Osteocyte (in vitro differentiated cells): Measurements from ENCODE around the gene GSDME. TPM values are rescaled to one million over a fixed set of nuclear protein-coding genes. Genes with fewer than 3 reads are reported as not detected.

Source experiments
- DNase-seq: peaks from one replicate; pipeline ENCODE4 v3.0.0; 2021; ENCODE audit warnings: mixed read lengths; ENCODE audit not compliant: unreplicated experiment; ENCODE audit errors: extremely low spot score
- H3K27ac Mint-ChIP-seq: one replicate; pipeline ENCODE4 v1.8.0; 2021; ENCODE audit warnings: mild to moderate bottlenecking, mixed read lengths; ENCODE audit not compliant: unreplicated experiment
- H3K27me3 Mint-ChIP-seq: one replicate; pipeline ENCODE4 v1.8.0; 2021; ENCODE audit warnings: mixed read lengths; ENCODE audit not compliant: unreplicated experiment
- H3K36me3 Mint-ChIP-seq: one replicate; pipeline ENCODE4 v1.8.0; 2021; ENCODE audit warnings: mixed read lengths; ENCODE audit not compliant: unreplicated experiment
- H3K4me1 Mint-ChIP-seq: one replicate; pipeline ENCODE4 v1.8.0; 2021; ENCODE audit warnings: mixed read lengths; ENCODE audit not compliant: unreplicated experiment
- H3K4me3 Mint-ChIP-seq: one replicate; pipeline ENCODE4 v1.8.0; 2021; ENCODE audit warnings: mild to moderate bottlenecking, moderate library complexity, mixed read lengths; ENCODE audit not compliant: unreplicated experiment
- H3K9me3 Mint-ChIP-seq: one replicate; pipeline ENCODE4 v1.8.0; 2021; ENCODE audit warnings: mixed read lengths; ENCODE audit not compliant: unreplicated experiment
- total RNA-seq: library from RNA; stranded (reverse); gene quantifications from 2 replicates; pipeline ENCODE4 v1.2.1, GENCODE V29; 2021
- TF ChIP-seq, protein P1 (sequence below): fragments of 200-600 bp; sonication (generic); IDR thresholded peaks from 2 replicates; pipeline ENCODE4 v1.5.0; 2021; ENCODE audit warnings: antibody characterized with exemption, mild to moderate bottlenecking, moderate library complexity

GSDME gene
- total RNA-seq, 1 donor from 2014 or later = 10.2 TPM

- H3K27me3 Mint-ChIP-seq = peaks cover 51% of the 10 kb centered on the region
- TF ChIP-seq, protein P1, sequence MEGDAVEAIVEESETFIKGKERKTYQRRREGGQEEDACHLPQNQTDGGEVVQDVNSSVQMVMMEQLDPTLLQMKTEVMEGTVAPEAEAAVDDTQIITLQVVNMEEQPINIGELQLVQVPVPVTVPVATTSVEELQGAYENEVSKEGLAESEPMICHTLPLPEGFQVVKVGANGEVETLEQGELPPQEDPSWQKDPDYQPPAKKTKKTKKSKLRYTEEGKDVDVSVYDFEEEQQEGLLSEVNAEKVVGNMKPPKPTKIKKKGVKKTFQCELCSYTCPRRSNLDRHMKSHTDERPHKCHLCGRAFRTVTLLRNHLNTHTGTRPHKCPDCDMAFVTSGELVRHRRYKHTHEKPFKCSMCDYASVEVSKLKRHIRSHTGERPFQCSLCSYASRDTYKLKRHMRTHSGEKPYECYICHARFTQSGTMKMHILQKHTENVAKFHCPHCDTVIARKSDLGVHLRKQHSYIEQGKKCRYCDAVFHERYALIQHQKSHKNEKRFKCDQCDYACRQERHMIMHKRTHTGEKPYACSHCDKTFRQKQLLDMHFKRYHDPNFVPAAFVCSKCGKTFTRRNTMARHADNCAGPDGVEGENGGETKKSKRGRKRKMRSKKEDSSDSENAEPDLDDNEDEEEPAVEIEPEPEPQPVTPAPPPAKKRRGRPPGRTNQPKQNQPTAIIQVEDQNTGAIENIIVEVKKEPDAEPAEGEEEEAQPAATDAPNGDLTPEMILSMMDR = no peak
- H3K9me3 Mint-ChIP-seq = peaks cover under 1% of the 10 kb centered on the region
- H3K4me1 Mint-ChIP-seq = peaks cover 1% of the 10 kb centered on the region
- no peak for DNase-seq
- H3K4me3 Mint-ChIP-seq = no peak overlapping the region
- H3K36me3 Mint-ChIP-seq = no peaks in the 10 kb centered on the region
- no peak overlapping the region for H3K27ac Mint-ChIP-seq
Observed at GRCh38 chr7:24764972-24765744, 7.9 kb upstream of the GSDME start.

DNA sequence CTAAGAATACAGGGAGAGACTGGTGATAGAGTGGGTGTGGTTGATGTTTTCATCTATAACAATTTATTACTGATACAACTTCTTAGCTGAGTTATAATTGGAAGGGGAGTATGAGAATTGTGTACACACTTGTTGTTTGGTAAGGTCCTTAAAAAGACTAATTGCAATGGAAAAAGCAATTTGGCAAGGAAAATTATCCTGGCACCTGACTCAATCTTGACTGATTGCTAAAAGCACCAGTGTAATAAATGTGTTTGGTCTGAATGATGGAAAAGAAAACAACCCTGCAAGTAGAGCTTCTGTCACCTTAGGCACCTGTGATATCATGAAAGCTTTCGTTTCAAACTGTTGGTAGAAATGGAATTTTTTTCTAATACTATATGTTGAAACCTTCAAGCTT lies 6.7 kb upstream of the GSDME start:
- H3K27me3 Mint-ChIP-seq = peaks cover 49% of the 10 kb centered on the region
- no peak overlapping the region for H3K4me3 Mint-ChIP-seq
- no peaks in the 10 kb centered on the region for H3K9me3 Mint-ChIP-seq
- DNase-seq = no peak
- H3K4me1 Mint-ChIP-seq = peaks cover 1% of the 10 kb centered on the region
- no peaks in the 10 kb centered on the region for H3K36me3 Mint-ChIP-seq
- H3K27ac Mint-ChIP-seq = no peak overlapping the region
- TF ChIP-seq, protein P1 = no peak

GRCh38 chr7:24763303-24763901 lies 6.1 kb upstream of the GSDME start:
- DNase-seq = no peak
- TF ChIP-seq, protein P1 = no peak
- H3K27ac Mint-ChIP-seq = no peak overlapping the region
- H3K4me3 Mint-ChIP-seq = no peak overlapping the region
- peaks cover 43% of the 10 kb centered on the region for H3K27me3 Mint-ChIP-seq
- H3K36me3 Mint-ChIP-seq = no peaks in the 10 kb centered on the region
- no peaks in the 10 kb centered on the region for H3K9me3 Mint-ChIP-seq
- peaks cover 1% of the 10 kb centered on the region for H3K4me1 Mint-ChIP-seq

DNA sequence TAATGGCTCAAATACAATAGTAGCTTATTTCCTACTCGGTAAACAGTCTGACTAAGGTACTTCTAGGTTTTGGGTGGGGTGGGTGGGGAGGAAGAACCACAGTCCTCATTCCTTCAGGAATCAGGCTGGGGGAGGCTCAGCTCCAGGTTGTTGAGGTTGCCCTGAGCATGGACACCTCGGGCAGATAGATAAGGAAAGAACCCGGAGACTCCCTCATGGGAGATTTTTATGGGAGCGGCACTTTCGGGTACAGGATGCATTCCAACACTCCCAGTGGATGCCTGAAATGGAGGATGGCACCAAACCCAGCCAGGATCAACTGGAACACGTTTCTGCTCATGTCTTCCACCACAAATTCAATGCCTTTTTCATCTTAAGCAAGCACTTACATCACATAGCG lies 5.5 kb upstream of the GSDME start:
- H3K4me1 Mint-ChIP-seq = peaks cover 3% of the 10 kb centered on the region

DNA sequence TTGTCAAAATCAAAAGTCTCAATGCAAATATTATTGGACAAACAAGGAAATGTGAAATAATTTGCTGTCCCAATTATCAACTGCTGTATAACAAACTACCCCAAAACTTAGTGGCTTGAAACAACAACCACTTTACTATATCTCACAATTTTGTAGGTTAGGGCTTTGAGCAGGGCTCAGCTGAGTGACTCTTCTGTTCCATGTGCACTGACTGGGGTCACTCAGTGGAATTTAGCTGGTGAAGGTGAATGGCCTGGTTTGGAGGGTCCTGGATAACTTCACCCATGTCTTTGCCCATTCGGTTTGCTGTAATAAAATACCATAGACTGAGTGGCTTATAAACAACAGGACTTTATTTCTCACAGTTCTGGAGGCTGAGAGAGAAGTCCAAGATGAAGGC lies 3.7 kb upstream of the GSDME start:
- no peak for DNase-seq
- Mint-ChIP-seq H3K36me3 (no peaks in the 10 kb centered on the region), H3K4me1 (peaks cover 9% of the 10 kb centered on the region), H3K27ac (no peak overlapping the region), H3K27me3 (peaks cover 37% of the 10 kb centered on the region), H3K4me3 (no peak overlapping the region), H3K9me3 (no peaks in the 10 kb centered on the region)
- TF ChIP-seq, protein P1 = no peak

More for the DNA sequence above, 5.5 kb upstream of the GSDME start:
- no peak for DNase-seq
- Mint-ChIP-seq H3K27ac (no peak overlapping the region), H3K9me3 (no peaks in the 10 kb centered on the region), H3K4me3 (no peak overlapping the region), H3K27me3 (peaks cover 37% of the 10 kb centered on the region), H3K36me3 (no peaks in the 10 kb centered on the region)
- TF ChIP-seq, protein P1 = no peak
